Inferior parietal cortex (tissue), 1 donor: Measurements from ENCODE around the gene OR2L2.
"Not testable (repeated sequence)": the region's sequence is repeated elsewhere in the genome, so short reads cannot be mapped to it uniquely, and the experiment has no call there.

Experiments
- DNase-seq: peaks from one replicate; pipeline ENCODE4 v3.0.0-alpha.2; 2016; ENCODE audit errors: extremely low spot score

Gene OR2L2, protein sequence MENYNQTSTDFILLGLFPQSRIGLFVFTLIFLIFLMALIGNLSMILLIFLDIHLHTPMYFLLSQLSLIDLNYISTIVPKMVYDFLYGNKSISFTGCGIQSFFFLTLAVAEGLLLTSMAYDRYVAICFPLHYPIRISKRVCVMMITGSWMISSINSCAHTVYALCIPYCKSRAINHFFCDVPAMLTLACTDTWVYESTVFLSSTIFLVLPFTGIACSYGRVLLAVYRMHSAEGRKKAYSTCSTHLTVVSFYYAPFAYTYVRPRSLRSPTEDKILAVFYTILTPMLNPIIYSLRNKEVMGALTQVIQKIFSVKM

GRCh38 chr1:248029770-248030169 lies at the start of gene OR2L2:
Gene OR2L2, plus strand, starts transcription at chr1:248030070. Its CDS starts 8,198 bp downstream, at chr1:248038268.
- DNase-seq: no peak

DNA sequence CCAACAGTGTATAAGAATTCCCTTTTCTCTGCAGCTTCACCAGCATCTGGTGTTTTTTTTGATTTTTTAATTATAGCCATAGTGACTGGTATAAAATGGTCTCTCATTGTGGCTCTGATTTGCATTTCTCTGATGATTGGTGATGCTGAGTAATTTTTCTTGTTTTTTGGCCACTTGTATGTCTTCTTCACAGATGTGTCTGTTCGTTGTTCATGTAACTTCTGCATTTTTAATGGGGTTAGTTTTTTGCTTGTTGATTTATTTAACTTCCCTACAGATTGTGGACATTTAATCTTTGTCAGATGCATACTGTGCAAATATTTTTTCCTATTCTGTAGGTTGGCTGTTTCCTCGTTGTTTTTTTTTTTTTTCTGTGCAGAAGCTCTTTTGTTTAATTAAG lies 36.9 kb upstream of the OR2L2 start:
- DNase-seq: no peak

- DNase-seq: no peak
Measured at GRCh38 chr1:247998811-247999210, 31.1 kb upstream of the OR2L2 start.

- DNase-seq: no peak
Measured at GRCh38 chr1:248000169-248000568, 29.7 kb upstream of the OR2L2 start.

GRCh38 chr1:248007778-248008177 lies 22.1 kb upstream of the OR2L2 start:
- no peak for DNase-seq

DNA sequence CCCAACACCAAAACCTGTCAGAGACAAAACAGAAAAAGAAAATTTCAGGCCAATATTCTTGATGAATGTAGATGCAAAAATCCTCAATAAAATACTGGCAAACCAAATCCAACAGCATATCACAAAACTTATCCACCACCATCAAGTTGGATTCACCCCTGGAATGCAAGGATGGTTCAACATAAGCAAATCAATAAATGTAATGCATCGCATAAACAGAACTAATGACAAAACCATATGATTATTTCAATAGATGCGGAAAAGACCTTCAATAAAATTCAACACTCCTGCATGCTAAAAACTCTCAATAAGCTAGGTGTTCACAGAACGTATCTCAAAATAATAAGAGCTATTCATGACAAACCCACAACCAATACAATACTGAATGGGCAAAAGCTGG lies 20.2 kb upstream of the OR2L2 start:
- DNase-seq: no peak

GRCh38 chr1:248013229-248013710 lies 16.6 kb upstream of the OR2L2 start, which contains the start of gene OR2L5:
Gene OR2L5, plus strand, starts transcription at chr1:248013660. Its CDS starts 8,288 bp downstream, at chr1:248021948.
- no peak for DNase-seq

DNA sequence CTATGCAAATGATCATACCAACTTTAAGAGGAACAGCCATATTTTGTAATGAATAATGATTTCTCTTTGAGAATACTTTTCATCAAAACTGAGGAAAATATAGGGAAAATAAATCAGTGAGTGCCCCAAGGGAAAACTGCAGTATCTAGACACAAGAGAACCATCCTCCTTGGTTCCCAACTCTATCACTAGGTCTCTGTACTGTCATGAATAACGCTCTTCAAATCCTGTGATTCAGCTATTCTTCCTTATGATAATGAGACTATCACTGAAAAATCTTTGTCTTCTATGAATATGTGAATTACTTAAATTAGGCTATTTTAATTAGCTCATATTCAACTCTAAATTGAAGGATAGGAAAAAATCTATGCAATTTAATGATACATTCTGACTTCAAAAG lies 14.1 kb upstream of the OR2L2 start:
- DNase-seq: no peak

DNA sequence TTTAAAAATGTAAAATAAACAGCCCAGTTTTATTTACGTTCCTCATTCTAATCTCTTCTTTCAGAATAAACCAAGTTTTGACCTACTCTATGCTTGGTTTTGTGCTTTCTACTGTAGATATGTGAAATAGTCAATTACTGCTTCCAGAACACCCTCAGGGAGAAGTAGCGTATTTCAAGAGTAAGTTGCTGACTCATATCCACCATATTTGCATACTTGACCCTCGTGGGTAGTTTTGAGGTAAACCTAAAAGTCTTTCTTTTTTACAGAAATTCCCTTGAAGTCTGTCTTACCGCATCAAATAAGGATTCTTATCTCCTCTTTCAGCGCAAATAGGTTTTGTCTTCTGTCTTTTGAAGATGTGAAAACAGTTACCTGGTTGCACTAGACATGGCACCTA lies 15.3 kb downstream of the OR2L2 start:
- DNase-seq: no peak

DNA sequence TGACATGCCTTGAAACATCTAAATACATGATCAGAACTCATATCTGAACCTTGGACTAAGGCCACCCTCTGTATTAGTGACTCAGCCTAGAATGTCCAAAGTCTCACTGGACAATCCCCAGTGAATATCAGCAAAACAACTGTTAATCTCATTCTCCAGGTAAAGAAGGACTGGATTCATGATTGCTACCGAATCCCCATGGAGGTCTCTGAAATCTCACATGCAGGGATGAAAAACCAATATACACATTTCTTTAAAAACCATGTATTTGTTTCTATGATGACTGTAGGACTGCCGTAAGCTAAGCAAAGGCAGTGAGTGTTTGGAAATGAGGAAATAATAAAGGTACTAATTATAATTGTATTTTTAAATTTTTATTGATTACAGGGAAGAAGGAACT lies 16.7 kb downstream of the OR2L2 start, which contains the start of gene OR2L3:
TSS of gene OR2L3 (plus strand) at position 301 of the 400 bp plus-strand sequence. CDS start 13,846 bp downstream, outside the sequence.
- no peak for DNase-seq

GRCh38 chr1:248047008-248047407 lies 17.1 kb downstream of the OR2L2 start:
- DNase-seq: no peak

DNA sequence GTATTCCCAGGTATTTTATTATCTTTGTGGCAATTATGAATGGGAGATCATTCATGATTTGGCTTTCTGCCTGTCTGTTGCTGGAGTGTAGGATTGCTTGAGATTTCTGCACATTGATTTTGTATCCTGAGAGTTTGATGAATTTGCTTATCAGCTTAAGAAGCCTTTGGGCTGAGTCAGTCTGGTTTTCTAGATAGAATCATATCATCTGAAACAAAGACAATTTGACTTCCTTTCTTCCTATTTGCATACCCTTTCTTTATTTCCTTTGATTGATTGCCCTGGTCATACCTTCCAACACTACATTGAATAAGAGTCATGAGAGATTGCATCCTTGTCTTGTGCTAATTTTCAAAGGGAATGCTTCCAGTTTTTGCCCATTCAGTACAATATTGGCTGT lies 24.8 kb downstream of the OR2L2 start:
- no peak for DNase-seq

- DNase-seq: no peak
Measured at GRCh38 chr1:248055261-248055660, 25.4 kb downstream of the OR2L2 start.

DNA sequence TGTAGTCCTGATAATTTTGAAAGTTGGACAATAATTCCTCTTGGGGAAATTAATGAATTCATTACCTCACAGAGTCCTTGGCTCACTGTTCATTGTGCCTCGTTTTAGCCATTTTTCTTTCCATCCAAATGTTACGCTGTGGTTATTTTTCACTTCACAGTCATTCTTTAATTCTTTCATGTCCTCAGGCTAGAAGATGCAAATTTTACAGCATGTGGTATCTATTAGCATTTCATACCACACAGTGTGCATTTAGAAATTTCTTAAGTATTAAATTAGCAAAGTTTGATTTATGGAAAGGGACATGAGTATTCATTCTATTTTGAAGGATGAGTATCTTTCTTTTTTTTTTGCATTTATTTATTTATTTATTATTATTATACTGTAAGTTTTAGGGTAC lies 35.2 kb downstream of the OR2L2 start:
- DNase-seq: no peak

- DNase-seq: no peak
Measured at GRCh38 chr1:248065604-248066003, 35.7 kb downstream of the OR2L2 start.

GRCh38 chr1:248083864-248084263 lies 54.0 kb downstream of the OR2L2 start:
- not testable (repeated sequence) for DNase-seq
